ENCODE measurements around the gene SPCS3. TPM values are rescaled to one million over a fixed set of nuclear protein-coding genes. Genes with fewer than 3 reads are reported as not detected.

The SPCS3 gene
- polyA plus RNA-seq, 1 donor, result 60.2 TPM

GRCh38 chr4:176367771-176368465, 48.2 kb downstream of the SPCS3 start:
- Histone ChIP-seq H3K4me3 (ENCODE audit: low read length) (no peak overlapping the region), H3K36me3 (ENCODE audit: control insufficient read depth, insufficient read depth, low read length) (no peaks in the 10 kb centered on the region), H3K4me1 (ENCODE audit: control insufficient read depth, insufficient read depth, low read length) (no peaks in the 10 kb centered on the region), H3K27ac (ENCODE audit: low read length) (no peak overlapping the region), H3K9me3 (ENCODE audit: control insufficient read depth, low read depth, low read length) (no peaks in the 10 kb centered on the region), H3K27me3 (ENCODE audit: control insufficient read depth, insufficient read depth, low read length) (no peaks in the 10 kb centered on the region)
- WGBS (ENCODE audit: insufficient coverage, low lambda C conversion rate), result 80% methylated on average over 2 of the region's 8 CpGs
- no peak for DNase-seq

- H3K27me3 ChIP-seq (ENCODE audit: control insufficient read depth, insufficient read depth, low read length), result no peaks in the 10 kb centered on the region
- H3K4me1 ChIP-seq (ENCODE audit: control insufficient read depth, insufficient read depth, low read length), result no peaks in the 10 kb centered on the region
- no peaks in the 10 kb centered on the region for H3K9me3 ChIP-seq (ENCODE audit: control insufficient read depth, low read depth, low read length)
- no peaks in the 10 kb centered on the region for H3K36me3 ChIP-seq (ENCODE audit: control insufficient read depth, insufficient read depth, low read length)
- DNase-seq, result no peak
- no peak overlapping the region for H3K4me3 ChIP-seq (ENCODE audit: low read length)
- 20% methylated on average over 1 of the region's 2 CpGs for WGBS (ENCODE audit: insufficient coverage, low lambda C conversion rate)
- no peak overlapping the region for H3K27ac ChIP-seq (ENCODE audit: low read length)
Measured at GRCh38 chr4:176376032-176376614, 56.4 kb downstream of the SPCS3 start.

GRCh38 chr4:176377780-176378179, 58.0 kb downstream of the SPCS3 start:
- Histone ChIP-seq H3K4me1 (ENCODE audit: control insufficient read depth, insufficient read depth, low read length) (no peaks in the 10 kb centered on the region), H3K9me3 (ENCODE audit: control insufficient read depth, low read depth, low read length) (no peaks in the 10 kb centered on the region), H3K4me3 (ENCODE audit: low read length) (no peak overlapping the region), H3K27me3 (ENCODE audit: control insufficient read depth, insufficient read depth, low read length) (no peaks in the 10 kb centered on the region), H3K27ac (ENCODE audit: low read length) (no peak overlapping the region), H3K36me3 (ENCODE audit: control insufficient read depth, insufficient read depth, low read length) (no peaks in the 10 kb centered on the region)
- no peak for DNase-seq

- Histone ChIP-seq H3K9me3 (ENCODE audit: control insufficient read depth, low read depth, low read length) (no peaks in the 10 kb centered on the region), H3K4me1 (ENCODE audit: control insufficient read depth, insufficient read depth, low read length) (no peaks in the 10 kb centered on the region), H3K36me3 (ENCODE audit: control insufficient read depth, insufficient read depth, low read length) (no peaks in the 10 kb centered on the region), H3K27me3 (ENCODE audit: control insufficient read depth, insufficient read depth, low read length) (no peaks in the 10 kb centered on the region), H3K27ac (ENCODE audit: low read length) (no peak overlapping the region), H3K4me3 (ENCODE audit: low read length) (no peak overlapping the region)
- 40% methylated on average over 1 of the region's 11 CpGs for WGBS (ENCODE audit: insufficient coverage, low lambda C conversion rate)
- DNase-seq, result no peak
Measured at GRCh38 chr4:176380352-176381157, 60.8 kb downstream of the SPCS3 start.

Other genes with a start within 250 kb of the SPCS3 start
- 0.09 TPM for gene SPATA4, start 124.4 kb upstream of the SPCS3 start, polyA plus RNA-seq
- 0.22 TPM for gene ASB5, start 50.7 kb upstream of the SPCS3 start, polyA plus RNA-seq